HAP-1 (cell line): Measurements from ENCODE around the gene HPCAL4.
A peak's percentile ranks its signal among the peaks of the same experiment; 100 is the strongest.

Experiments
- DNase-seq, 2 experiments: peaks; one replicate each; pipeline ENCODE4 v3.0.0-alpha.2; 2016 to 2020; ENCODE audit warnings: low spot score in 2 of 2
- H3K27me3 ChIP-seq: fragments of 250-450 bp; sonication (Bioruptor Pico); 2 replicates; pipeline ENCODE4 v1.5.1; 2020; ENCODE audit warnings: low read depth, mild to moderate bottlenecking, moderate library complexity
- H3K36me3 ChIP-seq: fragments of 250-450 bp; sonication (Bioruptor Pico); replicated peaks from 2 replicates; pipeline ENCODE4 v1.5.1; 2020; ENCODE audit warnings: mild to moderate bottlenecking
- H3K4me1 ChIP-seq: fragments of 250-450 bp; sonication (Bioruptor Pico); 2 replicates; pipeline ENCODE4 v1.5.1; 2020; ENCODE audit warnings: mild to moderate bottlenecking
- H3K4me3 ChIP-seq: fragments of 250-450 bp; sonication (Bioruptor Pico); 2 replicates; pipeline ENCODE4 v1.5.1; 2020; ENCODE audit warnings: mild to moderate bottlenecking, moderate library complexity
- H3K9me3 ChIP-seq: fragments of 250-450 bp; sonication (Bioruptor Pico); 2 replicates; pipeline ENCODE4 v1.5.1; 2020; ENCODE audit warnings: mild to moderate bottlenecking, moderate library complexity
- in situ Hi-C: fragments of 300-500 bp; cut with MboI; formaldehyde crosslinking; loops from 3 replicates; pipeline ENCODE4 v1.14.3; 2020; ENCODE audit warnings: low sequenced_read_pairs, inconsistent platforms, mixed read lengths

The HPCAL4 gene

GRCh38 chr1:39678889-39679288 is 12.3 kb downstream of the HPCAL4 start:
- no peak overlapping the region for H3K4me3 ChIP-seq
- H3K36me3 ChIP-seq = no peaks in the 10 kb centered on the region
- H3K4me1 ChIP-seq = no peaks in the 10 kb centered on the region
- no peak for DNase-seq
- H3K9me3 ChIP-seq = no peaks in the 10 kb centered on the region
- in situ Hi-C loops = no loop called here
- H3K27me3 ChIP-seq = peaks cover 4% of the 10 kb centered on the region; the same call in 1 of the 2 replicates

DNA sequence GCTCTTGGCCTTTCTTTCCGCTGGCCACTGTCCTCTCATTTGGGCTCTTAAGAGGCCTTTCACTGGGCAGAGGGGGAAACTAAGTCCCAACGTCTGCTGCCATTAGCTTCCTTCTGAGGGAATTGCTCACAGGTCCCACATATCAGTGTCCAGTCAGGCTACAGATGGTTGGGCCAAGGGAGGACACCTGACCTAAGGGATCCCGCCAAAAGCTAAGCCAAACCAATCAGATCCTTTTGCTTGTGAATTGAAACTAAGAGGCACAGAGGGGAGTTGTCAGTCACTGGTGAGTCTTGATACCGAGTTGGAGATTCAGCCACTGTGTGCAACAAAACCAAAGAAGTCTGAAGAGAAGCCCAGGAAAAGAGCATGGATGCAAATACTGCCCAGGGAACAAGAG is 13.6 kb downstream of the HPCAL4 start:
- Histone ChIP-seq H3K27me3 (peaks cover 4% of the 10 kb centered on the region; the same call in 1 of the 2 replicates), H3K4me3 (no peak overlapping the region), H3K4me1 (no peaks in the 10 kb centered on the region), H3K36me3 (no peaks in the 10 kb centered on the region), H3K9me3 (no peaks in the 10 kb centered on the region)
- in situ Hi-C loops = no loop called here
- no peak for DNase-seq

- DNase-seq = no peak
- in situ Hi-C loops = no loop called here
- H3K27me3 ChIP-seq = peaks cover 4% of the 10 kb centered on the region; the same call in 1 of the 2 replicates
- H3K9me3 ChIP-seq = no peaks in the 10 kb centered on the region
- no peak overlapping the region for H3K4me3 ChIP-seq
- no peaks in the 10 kb centered on the region for H3K36me3 ChIP-seq
- peaks cover 5% of the 10 kb centered on the region; the same call in 1 of the 2 replicates for H3K4me1 ChIP-seq
Measured at GRCh38 chr1:39676948-39677548, 14.2 kb downstream of the HPCAL4 start.

- Histone ChIP-seq H3K4me3 (no peak overlapping the region), H3K4me1 (peaks cover 5% of the 10 kb centered on the region; the same call in 1 of the 2 replicates), H3K27me3 (no peaks in the 10 kb centered on the region), H3K9me3 (no peaks in the 10 kb centered on the region), H3K36me3 (no peaks in the 10 kb centered on the region)
- in situ Hi-C loops = no loop called here
- DNase-seq = no peak
Measured at GRCh38 chr1:39675220-39675619, 16.0 kb downstream of the HPCAL4 start.

DNA sequence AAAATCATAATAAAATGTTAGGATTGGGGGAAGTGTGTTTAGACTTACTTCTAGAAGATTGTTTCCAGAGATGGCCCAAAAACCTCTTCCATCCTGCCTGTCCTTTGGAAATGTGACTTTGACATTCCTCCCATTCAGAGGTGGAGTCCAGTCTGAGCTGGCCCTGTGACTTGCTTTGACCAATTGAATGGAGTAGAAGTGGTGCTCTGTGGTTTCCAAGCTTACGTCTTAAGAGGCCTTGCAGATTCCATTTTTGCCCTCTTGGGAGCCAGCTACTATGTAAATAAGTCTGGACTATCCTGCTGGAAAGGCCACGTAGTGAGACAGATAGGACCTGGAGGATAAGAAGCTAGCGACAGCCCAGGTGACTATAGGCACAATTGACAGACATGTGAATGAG is 18.0 kb downstream of the HPCAL4 start:
- Histone ChIP-seq H3K9me3 (no peaks in the 10 kb centered on the region), H3K36me3 (no peaks in the 10 kb centered on the region), H3K4me1 (peaks cover 5% of the 10 kb centered on the region; the same call in 1 of the 2 replicates), H3K27me3 (no peaks in the 10 kb centered on the region), H3K4me3 (no peak overlapping the region)
- in situ Hi-C loops = no loop called here
- no peak for DNase-seq

DNA sequence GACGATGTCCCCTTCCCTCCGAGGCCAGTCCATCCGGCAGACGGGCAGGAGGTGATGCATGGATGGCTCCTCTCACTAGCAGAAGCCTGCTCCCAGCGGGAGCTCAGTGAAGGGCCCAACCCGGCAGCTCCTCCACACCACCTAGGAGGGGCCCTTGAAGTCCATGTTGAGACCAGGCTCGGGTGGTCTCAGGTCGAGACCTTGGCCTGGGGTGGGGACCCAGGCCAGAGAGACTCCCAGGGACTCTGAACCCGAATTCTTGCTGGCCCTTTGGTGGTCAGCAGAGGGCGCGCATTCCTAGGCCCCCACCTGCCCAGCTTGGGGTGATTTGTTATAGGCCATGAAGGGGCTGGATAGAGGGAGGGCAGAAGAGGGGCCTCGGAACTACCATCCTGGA is 18.7 kb downstream of the HPCAL4 start:
- H3K4me3 ChIP-seq = no peak overlapping the region; the same call in 1 of the 2 replicates
- no peaks in the 10 kb centered on the region for H3K9me3 ChIP-seq
- no peak for DNase-seq
- no peaks in the 10 kb centered on the region for H3K36me3 ChIP-seq
- peaks cover 5% of the 10 kb centered on the region; the same call in 1 of the 2 replicates for H3K4me1 ChIP-seq
- in situ Hi-C loops = no loop called here
- no peaks in the 10 kb centered on the region for H3K27me3 ChIP-seq

DNA sequence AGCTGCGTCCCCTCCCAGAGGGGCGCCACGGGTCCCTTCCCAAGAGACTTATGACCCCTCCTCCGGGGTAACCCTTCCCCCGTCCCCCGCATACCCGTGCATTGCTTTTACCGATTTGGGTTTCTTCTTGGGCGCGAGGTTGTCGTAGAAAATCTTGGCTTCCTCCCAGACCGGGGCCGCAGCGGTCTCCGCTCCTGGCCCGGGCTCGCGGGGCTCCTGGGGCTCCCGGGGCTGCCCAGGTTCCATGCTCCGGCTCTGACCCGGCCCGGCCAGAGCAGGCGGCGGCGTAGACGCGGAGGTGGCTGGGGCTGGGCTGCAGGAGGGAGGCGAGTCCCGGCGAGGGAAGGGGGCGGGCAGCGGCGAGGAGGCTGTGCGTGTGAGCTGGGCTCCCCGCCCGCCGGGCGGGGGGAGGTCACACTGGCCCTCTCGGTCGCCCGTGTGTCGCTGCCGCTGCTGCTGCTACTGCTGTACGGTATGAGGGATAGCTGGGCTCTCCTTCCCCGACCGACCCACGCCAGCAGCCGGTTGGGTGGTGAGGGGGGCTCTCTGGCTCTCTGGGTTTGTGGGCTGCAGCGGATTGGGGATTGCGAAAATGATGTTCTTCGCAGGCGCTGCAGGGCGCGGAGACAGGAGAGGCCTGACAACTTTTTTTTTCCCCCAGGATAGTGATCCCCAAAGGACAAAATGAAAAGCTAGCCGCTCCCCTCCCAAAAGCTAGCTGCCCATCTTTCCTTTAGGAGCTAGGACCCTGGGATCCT is 19.3 kb downstream of the HPCAL4 start, which contains the start of gene NT5C1A:
TSS of gene NT5C1A (minus strand) at position 315 of the 758 bp plus-strand sequence. CDS start at position 246, 69 bp downstream.
- H3K9me3 ChIP-seq = no peaks in the 10 kb centered on the region
- peaks cover 5% of the 10 kb centered on the region; the same call in 1 of the 2 replicates for H3K4me1 ChIP-seq
- no peaks in the 10 kb centered on the region for H3K36me3 ChIP-seq
- in situ Hi-C loops = no loop called here
- peak in 1 of 2 experiments; percentile 64 for DNase-seq
- peak within 1 kb of the TSS; percentile 36 for H3K4me3 ChIP-seq
- no peaks in the 10 kb centered on the region for H3K27me3 ChIP-seq

DNA sequence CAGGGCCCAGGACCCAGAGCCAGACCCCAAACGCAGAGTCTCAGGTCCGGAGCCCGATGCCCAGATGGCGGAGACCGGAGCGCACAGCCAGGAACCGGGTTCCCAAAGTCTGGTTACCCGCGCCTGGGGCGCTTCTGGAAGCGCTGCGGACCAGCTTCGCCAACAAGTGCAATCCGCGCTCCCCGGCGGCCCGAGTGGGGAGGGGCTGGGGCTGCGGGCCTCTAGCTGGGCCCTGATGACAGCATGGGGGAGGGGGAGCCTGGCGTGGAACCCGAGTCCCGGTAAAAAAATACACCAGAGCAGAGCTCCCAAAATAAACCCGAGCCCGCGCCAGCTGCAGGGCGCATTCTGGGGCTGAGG is 19.8 kb downstream of the HPCAL4 start:
- Histone ChIP-seq H3K4me3 (peak overlapping the region; percentile 36), H3K9me3 (no peaks in the 10 kb centered on the region), H3K4me1 (peaks cover 5% of the 10 kb centered on the region; the same call in 1 of the 2 replicates), H3K36me3 (no peaks in the 10 kb centered on the region), H3K27me3 (no peaks in the 10 kb centered on the region)
- in situ Hi-C loops = no loop called here
- DNase-seq = peak in 1 of 2 experiments; percentile 52

- Histone ChIP-seq H3K4me1 (peaks cover 5% of the 10 kb centered on the region; the same call in 1 of the 2 replicates), H3K4me3 (no peak overlapping the region), H3K27me3 (no peaks in the 10 kb centered on the region), H3K36me3 (no peaks in the 10 kb centered on the region), H3K9me3 (no peaks in the 10 kb centered on the region)
- no peak for DNase-seq
- in situ Hi-C loops = no loop called here
Measured at GRCh38 chr1:39670689-39671088, 20.5 kb downstream of the HPCAL4 start.

DNA sequence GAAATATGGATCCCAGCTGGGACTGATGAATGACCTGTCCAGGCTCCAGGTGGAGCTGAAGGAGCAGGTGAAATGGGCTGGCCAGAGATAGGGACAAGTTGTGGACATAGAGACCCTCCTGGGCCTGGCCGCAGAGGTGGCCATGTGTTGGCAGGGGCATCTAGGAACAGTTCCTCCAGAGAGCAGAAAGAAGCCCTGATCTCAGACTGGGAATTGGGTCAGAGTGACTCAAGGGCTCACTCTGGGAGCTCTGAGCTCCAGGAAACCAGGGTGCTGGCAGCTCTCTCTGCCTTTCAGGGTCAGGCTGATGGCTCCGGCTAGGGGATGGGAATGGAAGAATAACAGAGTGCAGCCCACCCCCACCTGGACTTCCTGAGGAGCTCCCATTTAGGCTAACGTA is 22.3 kb downstream of the HPCAL4 start:
- Histone ChIP-seq H3K4me1 (peaks cover 5% of the 10 kb centered on the region; the same call in 1 of the 2 replicates), H3K36me3 (no peaks in the 10 kb centered on the region), H3K4me3 (no peak overlapping the region), H3K9me3 (no peaks in the 10 kb centered on the region), H3K27me3 (no peaks in the 10 kb centered on the region)
- no peak for DNase-seq
- in situ Hi-C loops = no loop called here

DNA sequence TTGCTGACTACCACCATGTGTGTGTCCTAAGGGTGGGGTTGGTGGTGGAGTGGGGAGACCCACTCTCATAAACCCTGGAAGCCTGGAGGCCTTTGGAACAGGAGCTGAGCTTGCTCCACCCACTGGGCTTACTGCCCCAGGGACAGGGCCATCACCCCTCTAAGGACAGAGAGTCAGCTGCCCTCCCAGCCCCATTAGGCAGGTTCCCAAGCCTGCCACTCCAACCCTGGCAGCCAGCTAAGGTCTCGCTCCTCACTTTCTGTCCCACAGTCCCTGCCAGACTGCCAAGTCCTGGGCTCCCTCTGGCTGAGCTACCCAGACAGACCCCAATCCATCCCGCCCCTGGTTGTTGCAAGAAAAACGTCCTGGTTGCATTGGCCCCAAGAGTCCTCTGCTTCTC is 23.1 kb downstream of the HPCAL4 start:
- no peak for DNase-seq
- H3K9me3 ChIP-seq = no peaks in the 10 kb centered on the region
- H3K36me3 ChIP-seq = no peaks in the 10 kb centered on the region
- H3K4me3 ChIP-seq = no peak overlapping the region
- no peaks in the 10 kb centered on the region for H3K27me3 ChIP-seq
- peaks cover 5% of the 10 kb centered on the region; the same call in 1 of the 2 replicates for H3K4me1 ChIP-seq
- in situ Hi-C loops = no loop called here

GRCh38 chr1:39666772-39667171 is 24.5 kb downstream of the HPCAL4 start:
- H3K4me1 ChIP-seq = no peaks in the 10 kb centered on the region
- no peaks in the 10 kb centered on the region for H3K27me3 ChIP-seq
- in situ Hi-C loops = no loop called here
- no peak overlapping the region for H3K4me3 ChIP-seq
- no peaks in the 10 kb centered on the region for H3K9me3 ChIP-seq
- H3K36me3 ChIP-seq = no peaks in the 10 kb centered on the region
- DNase-seq = no peak

DNA sequence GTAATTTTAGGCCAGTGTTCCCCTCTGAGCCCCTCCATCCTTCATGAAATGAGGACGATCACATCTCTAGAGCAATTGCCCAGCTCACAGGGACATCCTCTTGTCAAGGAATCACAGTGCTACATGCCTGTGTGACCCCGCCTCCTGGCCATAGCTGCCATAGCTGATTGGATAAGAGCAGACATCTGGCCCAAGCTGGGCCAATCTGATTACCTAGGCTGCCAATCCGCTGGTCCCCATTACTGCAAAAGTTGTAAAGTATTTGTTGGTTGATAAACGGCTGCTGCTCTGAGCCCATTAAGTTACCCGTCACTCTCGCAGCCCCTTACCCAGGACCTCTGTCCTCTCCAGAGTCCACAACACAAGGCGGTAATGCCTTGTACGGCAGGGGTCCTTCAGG is 27.7 kb downstream of the HPCAL4 start:
- Histone ChIP-seq H3K36me3 (no peaks in the 10 kb centered on the region), H3K27me3 (no peaks in the 10 kb centered on the region), H3K4me3 (no peak overlapping the region), H3K9me3 (no peaks in the 10 kb centered on the region), H3K4me1 (no peaks in the 10 kb centered on the region)
- in situ Hi-C loops = no loop called here
- DNase-seq = no peak

DNA sequence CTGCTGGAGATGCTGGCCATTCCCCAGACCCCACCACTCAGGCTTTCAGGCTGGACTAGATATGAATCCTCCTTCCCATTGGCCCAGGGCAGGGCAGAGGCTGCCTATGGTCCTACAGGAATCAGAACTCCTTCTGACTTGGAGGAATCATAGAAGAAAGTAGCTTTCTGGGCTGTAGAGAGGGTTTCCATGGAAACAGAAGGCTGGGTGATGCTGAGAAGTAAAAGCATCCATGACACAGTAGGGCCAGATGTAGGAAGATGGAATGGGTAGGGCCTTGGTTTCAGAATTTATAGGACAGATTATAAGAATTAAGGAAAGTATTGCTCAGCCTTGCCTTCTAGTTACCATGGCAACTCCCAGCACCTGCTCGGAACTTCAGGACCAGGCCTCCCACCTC is 28.4 kb downstream of the HPCAL4 start:
- in situ Hi-C loops = no loop called here
- no peaks in the 10 kb centered on the region for H3K27me3 ChIP-seq

More for the DNA sequence above, 28.4 kb downstream of the HPCAL4 start:
- Histone ChIP-seq H3K9me3 (no peaks in the 10 kb centered on the region), H3K36me3 (no peaks in the 10 kb centered on the region), H3K4me3 (no peak overlapping the region), H3K4me1 (peaks cover under 1% of the 10 kb centered on the region; the same call in 1 of the 2 replicates)
- no peak for DNase-seq
